ENCODE measurements around the gene LRRFIP1. TPM values are rescaled to one million over a fixed set of nuclear protein-coding genes. Genes with fewer than 3 reads are reported as not detected.

The LRRFIP1 gene
- total RNA-seq, 4 donors from 2014 or later: 84.9 to 152 (median 120) TPM

DNA sequence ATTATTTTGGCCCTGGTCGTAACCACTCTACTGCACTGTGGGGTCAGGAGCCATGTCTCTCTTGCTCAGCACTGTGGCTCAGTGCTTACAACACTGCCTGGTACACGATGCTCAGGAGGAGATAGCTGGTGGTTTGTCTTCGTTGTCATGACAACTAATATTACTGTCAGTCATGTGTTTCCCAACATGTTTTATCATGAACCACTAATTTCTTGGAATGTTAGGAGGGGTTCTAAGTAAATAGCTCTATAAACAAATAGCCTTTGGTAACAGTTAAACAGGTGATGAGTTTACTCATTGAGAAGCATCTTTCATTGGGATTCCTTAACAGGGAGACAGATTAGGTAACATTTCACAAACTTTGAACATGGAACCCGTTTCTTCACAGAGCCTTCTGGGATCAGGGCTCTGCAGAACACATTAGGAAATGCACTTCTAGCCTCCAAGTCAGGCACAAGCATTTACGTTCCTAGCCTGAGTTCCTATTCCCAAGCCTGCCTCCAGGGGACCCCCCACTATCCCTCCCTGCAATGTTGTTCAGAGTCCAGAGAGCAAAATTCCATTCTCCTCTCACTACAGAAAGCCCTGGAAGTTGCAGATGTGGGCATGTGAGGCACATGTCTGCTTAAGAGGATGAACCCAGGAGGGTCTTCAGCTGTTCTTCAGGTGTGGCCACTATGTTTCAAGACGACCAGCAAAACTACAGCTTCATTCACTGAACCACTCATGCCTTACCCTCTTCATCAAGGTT, 164.8 kb downstream of the LRRFIP1 start:
- Histone ChIP-seq H3K4me3 (no peak overlapping the region), H3K27ac (no peak overlapping the region), H3K36me3 (peaks cover 0 to 2% (median 0%) of the 10 kb centered on the region in 3 donors), H3K27me3 (no peaks in the 10 kb centered on the region), H3K9me3 (peaks cover 0 to 3% (median 2%) of the 10 kb centered on the region in 3 donors), H3K4me1 (no peaks in the 10 kb centered on the region)
- TF ChIP-seq, protein P1, sequence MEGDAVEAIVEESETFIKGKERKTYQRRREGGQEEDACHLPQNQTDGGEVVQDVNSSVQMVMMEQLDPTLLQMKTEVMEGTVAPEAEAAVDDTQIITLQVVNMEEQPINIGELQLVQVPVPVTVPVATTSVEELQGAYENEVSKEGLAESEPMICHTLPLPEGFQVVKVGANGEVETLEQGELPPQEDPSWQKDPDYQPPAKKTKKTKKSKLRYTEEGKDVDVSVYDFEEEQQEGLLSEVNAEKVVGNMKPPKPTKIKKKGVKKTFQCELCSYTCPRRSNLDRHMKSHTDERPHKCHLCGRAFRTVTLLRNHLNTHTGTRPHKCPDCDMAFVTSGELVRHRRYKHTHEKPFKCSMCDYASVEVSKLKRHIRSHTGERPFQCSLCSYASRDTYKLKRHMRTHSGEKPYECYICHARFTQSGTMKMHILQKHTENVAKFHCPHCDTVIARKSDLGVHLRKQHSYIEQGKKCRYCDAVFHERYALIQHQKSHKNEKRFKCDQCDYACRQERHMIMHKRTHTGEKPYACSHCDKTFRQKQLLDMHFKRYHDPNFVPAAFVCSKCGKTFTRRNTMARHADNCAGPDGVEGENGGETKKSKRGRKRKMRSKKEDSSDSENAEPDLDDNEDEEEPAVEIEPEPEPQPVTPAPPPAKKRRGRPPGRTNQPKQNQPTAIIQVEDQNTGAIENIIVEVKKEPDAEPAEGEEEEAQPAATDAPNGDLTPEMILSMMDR (IDR thresholded peaks at IDR 0.05): no peak
- TF ChIP-seq POLR2A (IDR thresholded peaks at IDR 0.05): no peak
- WGBS, 2 donors: 63 to 70% methylated on average over 6 of the region's 6 CpGs
- no peak for DNase-seq
- intact Hi-C loops (cut with DNase I): no loop called here

DNA sequence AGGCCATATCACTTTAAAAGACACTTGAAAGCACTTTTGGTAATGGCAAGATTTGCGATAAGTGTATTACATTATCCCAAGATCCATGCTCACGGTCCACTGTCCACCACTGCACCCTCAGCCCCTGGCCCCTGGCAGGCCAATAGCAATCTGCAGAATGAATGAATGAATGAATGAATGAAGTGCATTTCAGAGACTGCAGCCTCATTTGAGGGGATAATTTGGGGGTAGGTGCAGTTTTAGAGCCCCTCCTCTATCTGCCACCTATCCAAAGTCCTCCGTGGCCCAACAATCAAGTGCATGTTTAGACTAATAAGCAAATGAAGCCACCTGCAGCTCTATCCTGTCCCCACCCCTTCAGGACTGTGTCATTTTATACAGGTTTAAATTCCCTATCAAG, 169.9 kb downstream of the LRRFIP1 start:
- Histone ChIP-seq H3K27ac (no peak overlapping the region), H3K9me3 (peaks cover 0 to 8% (median 0%) of the 10 kb centered on the region in 3 donors), H3K4me1 (no peaks in the 10 kb centered on the region), H3K4me3 (no peak overlapping the region), H3K36me3 (no peaks in the 10 kb centered on the region), H3K27me3 (no peaks in the 10 kb centered on the region)
- DNase-seq: no peak
- WGBS, 2 donors: 92 to 97% methylated on average over 3 of the region's 3 CpGs
- TF ChIP-seq POLR2A (IDR thresholded peaks at IDR 0.05): no peak
- TF ChIP-seq, protein P1 (IDR thresholded peaks at IDR 0.05): no peak
- intact Hi-C loops (cut with DNase I): no loop called here

DNA sequence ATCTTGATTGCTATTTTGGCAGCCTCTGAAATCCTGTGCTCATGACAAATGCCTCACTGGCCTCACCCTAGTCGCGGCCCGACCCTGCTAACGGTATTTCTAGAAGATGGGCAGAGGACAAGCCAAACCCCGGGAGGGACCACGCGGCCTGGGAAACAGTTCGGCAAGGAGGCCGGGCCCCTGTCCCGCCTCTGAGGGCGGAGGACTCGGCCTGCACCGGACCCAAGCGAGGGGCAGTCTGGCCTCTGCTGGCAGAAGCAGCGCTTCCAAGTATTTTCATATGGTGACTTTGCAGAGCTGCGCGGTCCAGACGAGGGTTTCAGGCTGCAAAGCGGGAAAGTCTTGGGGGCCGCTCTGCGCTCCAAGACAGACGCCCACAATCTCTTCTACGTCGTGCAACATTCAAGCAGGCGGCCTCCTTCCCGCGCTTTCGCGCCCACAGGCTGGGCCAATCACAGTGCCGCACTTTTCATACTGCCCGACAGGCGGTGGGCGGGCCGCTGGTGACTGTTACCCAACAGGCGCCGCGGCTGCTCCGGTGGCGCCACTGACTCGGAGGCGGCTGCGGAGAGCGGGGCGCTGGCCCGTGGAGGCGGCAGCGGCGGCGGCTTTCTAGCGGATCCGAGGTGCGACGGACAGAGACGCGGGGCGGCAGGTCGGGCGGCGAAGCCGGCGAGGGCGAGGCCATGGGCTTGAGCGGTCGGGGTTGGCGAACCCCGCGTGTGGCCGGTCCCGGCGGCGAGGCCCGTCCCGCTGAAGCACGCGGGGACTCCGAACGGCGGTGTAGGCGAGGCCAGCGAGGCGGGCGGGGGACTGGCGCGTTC, 171.1 kb downstream of the LRRFIP1 start, which contains the start of gene RBM44:
Gene RBM44, plus strand, starts transcription at position 544 of the 824 bp plus-strand sequence. CDS start 14,831 bp downstream, outside the sequence.
- Histone ChIP-seq H3K27ac (no peak within 1 kb of the TSS), H3K9me3 (peaks cover 0 to 8% (median 0%) of the 10 kb centered on the region in 3 donors), H3K36me3 (no peaks in the 10 kb centered on the region), H3K4me3 (no peak within 1 kb of the TSS), H3K27me3 (no peaks in the 10 kb centered on the region), H3K4me1 (no peaks in the 10 kb centered on the region)
- no peak for DNase-seq
- WGBS, 2 donors: 91 to 95% methylated on average over 25 to 26 of the region's 84 CpGs
- TF ChIP-seq, protein P1 (IDR thresholded peaks at IDR 0.05): no peak
- intact Hi-C loops (cut with DNase I): no loop called here

DNA sequence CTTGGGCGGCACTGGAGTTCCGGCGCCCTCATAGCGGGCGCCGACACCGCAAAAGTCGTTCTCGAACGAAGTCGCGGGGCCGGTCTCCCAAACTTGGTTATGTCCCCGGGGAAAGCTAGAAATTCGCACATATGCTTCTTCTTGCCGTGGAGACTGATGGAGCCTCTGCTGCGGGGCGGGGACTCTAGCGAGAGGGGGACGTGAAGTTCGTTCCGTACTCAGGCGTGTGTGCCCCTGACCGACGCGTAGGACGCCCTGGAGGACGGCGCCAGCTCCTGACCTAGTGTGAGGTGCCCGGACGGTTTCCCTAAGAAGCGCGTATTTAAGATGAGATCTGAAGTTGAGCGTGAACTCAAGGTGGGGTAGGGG, 171.7 kb downstream of the LRRFIP1 start:
- no peak for TF ChIP-seq POLR2A (IDR thresholded peaks at IDR 0.05)
- TF ChIP-seq, protein P1 (IDR thresholded peaks at IDR 0.05): no peak
- intact Hi-C loops (cut with DNase I): no loop called here
- Histone ChIP-seq H3K4me3 (no peak overlapping the region), H3K27ac (no peak overlapping the region), H3K4me1 (no peaks in the 10 kb centered on the region), H3K27me3 (no peaks in the 10 kb centered on the region), H3K9me3 (peaks cover 0 to 8% (median 0%) of the 10 kb centered on the region in 3 donors), H3K36me3 (no peaks in the 10 kb centered on the region)
- DNase-seq: no peak
- WGBS, 2 donors: 93 to 95% methylated on average over 13 to 16 of the region's 34 CpGs

DNA sequence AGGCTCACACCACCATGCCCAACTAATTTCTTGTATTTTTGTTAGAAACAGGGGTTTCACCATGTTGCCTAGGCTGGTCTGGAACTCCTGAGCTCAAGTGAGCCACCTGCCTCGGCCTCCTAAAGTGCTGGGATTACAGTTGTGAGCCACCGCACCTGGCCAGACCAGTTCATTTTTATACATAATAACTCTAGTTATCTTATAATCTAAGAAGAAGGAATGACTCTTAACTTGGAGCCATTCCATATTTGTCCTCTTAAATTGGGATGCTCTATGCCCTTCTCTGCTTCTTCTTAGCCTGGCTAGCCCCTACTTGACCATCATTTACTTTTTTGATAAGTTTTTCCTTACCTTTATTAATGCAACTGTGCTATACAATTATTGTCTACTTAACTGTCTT, 174.1 kb downstream of the LRRFIP1 start:
- no peaks in the 10 kb centered on the region for H3K4me1 ChIP-seq
- peaks cover 0 to 8% (median 0%) of the 10 kb centered on the region in 3 donors for H3K9me3 ChIP-seq
- H3K27me3 ChIP-seq: no peaks in the 10 kb centered on the region
- 83 to 89% methylated on average over 2 of the region's 2 CpGs for WGBS, 2 donors
- DNase-seq: no peak
- H3K36me3 ChIP-seq: no peaks in the 10 kb centered on the region
- H3K27ac ChIP-seq: no peak overlapping the region
- intact Hi-C loops (cut with DNase I): no loop called here
- TF ChIP-seq POLR2A (IDR thresholded peaks at IDR 0.05): no peak
- TF ChIP-seq, protein P1 (IDR thresholded peaks at IDR 0.05): no peak
- H3K4me3 ChIP-seq: no peak overlapping the region

Measured in esophagus squamous epithelium (tissue), 5 donors.